PC-3 (cell line): ENCODE measurements around the gene TADA2B.

Source experiments
- EZH2 ChIP-seq: fragments of 300-600 bp; sonication (generic); IDR thresholded peaks from one replicate; pipeline ENCODE4 v1.6.1; 2017; ENCODE audit warnings: antibody characterized with exemption, mild to moderate bottlenecking, low read length; ENCODE audit not compliant: unreplicated experiment
- TF ChIP-seq, protein P1 (sequence below): fragments of 300-600 bp; sonication (generic); conservative IDR thresholded peaks from 2 replicates; pipeline ENCODE4 v1.5.1; 2017; ENCODE audit warnings: antibody characterized with exemption, low read depth, mild to moderate bottlenecking, low read length

DNA sequence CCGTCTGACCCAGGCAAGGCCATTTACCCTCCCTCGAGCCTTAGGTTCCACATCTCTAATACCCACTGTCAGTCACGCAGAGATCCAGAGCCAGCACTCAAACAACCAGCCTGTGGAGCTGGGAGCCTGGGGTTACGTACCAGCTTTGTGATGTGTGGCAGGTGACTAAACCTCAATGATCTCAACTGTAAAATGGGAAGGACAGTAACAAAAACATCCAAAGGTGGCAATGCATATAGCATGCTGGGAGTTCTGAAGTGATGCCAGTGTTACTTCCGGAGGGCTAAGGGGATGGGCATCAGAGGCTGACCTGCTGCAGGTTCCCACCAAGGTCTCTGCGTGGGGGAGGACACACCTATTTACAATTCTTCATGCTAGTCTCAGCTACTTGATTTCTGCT is 18.6 kb downstream of the TADA2B start:
- TF ChIP-seq, protein P1, sequence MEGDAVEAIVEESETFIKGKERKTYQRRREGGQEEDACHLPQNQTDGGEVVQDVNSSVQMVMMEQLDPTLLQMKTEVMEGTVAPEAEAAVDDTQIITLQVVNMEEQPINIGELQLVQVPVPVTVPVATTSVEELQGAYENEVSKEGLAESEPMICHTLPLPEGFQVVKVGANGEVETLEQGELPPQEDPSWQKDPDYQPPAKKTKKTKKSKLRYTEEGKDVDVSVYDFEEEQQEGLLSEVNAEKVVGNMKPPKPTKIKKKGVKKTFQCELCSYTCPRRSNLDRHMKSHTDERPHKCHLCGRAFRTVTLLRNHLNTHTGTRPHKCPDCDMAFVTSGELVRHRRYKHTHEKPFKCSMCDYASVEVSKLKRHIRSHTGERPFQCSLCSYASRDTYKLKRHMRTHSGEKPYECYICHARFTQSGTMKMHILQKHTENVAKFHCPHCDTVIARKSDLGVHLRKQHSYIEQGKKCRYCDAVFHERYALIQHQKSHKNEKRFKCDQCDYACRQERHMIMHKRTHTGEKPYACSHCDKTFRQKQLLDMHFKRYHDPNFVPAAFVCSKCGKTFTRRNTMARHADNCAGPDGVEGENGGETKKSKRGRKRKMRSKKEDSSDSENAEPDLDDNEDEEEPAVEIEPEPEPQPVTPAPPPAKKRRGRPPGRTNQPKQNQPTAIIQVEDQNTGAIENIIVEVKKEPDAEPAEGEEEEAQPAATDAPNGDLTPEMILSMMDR: no peak
- TF ChIP-seq EZH2: no peak
